Stimulated activated CD8-positive, alpha-beta memory T cell treated with anti-CD3 and anti-CD28 coated beads, Interleukin-7, amount 100 ng/mL, for 4 hours (primary cell): Measurements from ENCODE around the gene BCL2A1.
"Not testable (repeated sequence)": the region's sequence is repeated elsewhere in the genome, so short reads cannot be mapped to it uniquely, and the experiment has no call there.

Experiments
- DNase-seq, 2 donors: peaks; one replicate each; pipeline ENCODE4 v3.0.0-alpha.2; 2020; ENCODE audit warnings: low read depth in 2 of 2

Gene BCL2A1

DNA sequence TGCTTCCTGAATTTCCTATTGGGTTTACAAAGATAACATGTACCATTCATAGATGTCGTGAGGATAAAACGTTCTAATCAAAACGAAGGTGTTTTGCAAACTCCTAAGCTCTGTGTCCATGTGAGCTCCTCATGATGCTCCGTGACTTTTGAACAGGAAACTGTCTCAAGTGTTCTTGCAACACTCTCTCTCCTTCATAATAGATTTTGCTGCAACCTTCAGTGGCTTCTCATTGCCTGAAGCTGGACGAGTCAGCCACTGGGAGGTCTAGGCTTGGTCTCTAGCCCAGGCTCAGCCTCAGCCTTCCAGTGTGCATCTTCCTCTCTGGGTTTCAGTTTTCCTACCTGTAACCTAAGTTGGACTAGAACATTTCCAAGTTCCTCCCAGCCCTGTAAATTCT, 18.7 kb upstream of the BCL2A1 start:
- DNase-seq: no peak

DNA sequence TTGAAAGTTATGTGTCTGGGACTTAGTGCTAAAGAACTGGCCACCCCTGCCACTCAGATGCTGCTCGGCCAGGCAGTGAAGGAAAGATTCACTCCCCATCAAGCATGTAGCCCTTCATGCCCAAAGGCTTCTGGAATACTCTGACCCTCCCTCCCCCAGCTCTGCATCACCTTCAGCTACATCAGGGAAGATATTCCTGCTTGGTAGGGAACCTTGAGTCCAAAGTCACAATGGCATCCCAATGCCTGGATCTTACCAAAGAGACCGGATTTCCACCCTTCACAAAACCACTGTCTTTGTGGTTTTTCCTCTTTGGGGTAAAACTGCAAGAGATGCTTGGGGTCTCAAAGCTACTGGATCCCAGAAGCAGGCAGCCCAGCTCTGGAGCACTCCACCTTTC, 18.2 kb upstream of the BCL2A1 start:
- no peak for DNase-seq

DNA sequence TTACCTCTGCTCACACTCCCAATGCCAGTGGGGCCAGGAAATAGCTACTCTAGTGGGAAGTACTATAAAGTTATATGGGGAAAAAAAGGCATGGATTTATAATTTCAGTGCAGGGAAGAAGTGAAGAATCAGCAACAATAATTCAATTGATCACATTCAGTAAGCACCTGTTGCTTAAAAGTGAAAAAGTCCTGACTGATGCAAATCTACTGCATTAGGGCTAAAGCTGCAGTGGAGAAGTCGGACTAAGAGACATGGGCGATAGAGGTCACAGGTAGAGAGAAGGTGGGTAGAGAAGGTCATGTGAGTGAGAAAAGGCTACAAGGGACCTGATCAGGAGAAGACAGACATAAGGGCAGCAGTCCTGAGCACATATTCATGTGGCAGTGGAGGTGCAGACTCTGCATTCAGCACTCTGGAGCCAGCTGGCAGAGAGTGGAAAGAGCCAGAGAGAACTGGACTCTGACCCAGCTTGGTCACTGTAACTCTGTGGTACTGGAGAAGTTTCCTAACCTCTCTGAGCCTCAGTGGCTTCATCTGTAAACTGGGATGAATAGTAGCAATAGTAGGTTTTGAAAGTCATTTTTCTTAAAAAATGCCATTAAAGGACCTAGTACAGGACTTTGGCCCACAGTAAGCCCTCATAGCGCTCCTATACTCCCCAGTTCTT, 17.6 kb upstream of the BCL2A1 start:
- no peak for DNase-seq

DNA sequence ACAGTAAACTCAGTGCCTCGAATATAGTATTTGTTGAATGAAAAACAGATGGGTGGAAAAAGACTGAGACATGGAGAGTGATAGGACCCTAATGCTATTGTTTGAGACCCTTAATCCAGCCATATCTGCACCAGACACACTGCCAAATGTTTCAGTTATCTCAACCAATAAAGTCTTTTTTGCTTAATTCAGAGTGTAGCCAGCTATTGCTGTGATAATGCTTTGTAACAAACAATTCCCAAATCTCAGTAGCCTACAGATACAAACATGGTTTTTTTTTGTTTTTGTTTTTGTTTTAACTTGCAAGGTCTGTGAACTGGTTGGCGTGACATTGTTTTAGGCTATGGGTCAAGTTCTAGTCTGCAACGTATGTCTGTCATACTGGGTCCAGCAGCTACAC, 17.0 kb upstream of the BCL2A1 start:
- no peak for DNase-seq

DNA sequence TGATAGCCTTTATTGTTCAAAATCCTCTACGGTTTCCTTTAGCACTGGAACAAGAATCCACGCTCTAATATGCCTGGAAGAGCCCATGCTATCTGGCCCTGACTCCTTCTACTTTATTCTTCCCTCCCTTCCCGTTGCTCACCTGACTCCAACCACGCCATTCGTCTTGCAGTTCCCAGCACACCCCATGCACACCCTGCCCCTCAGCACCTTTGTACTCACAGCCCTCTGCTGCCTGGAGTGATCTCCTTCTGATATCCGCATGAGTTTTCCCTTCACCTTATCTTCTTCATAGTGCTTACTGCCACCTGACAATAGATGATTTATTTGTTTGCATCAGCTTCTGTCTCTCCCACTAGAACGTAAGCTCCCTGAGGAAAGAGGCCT, 16.6 kb upstream of the BCL2A1 start:
- DNase-seq: no peak

DNA sequence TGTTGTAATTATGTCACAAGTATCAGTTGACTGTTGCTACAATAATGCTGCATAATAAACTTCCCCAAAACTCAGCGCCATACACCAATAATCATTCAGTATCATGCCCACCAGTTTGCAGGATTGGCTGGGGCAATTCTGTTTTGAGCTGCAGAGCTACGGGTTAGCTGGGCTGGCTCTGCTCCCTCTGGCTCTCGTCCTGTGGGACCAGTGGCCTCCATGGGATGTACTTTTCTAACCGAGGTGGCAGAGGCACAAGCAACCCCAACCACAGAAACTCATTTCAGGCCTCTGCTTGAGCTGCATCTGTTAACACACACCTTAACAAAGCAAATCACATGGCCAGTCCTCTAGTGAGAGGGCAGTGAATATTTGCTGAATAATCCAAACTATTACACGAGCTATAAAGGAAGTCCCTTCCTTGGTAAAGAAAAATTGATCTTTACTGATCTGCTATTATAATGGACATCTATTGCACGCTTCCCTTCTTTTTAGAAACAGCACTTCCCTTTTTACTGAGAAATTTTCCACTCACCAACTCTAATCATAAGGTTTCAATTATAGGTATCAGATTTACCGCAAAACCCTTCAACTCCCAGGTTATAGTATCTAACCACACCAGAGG, 10.9 kb upstream of the BCL2A1 start:
- no peak for DNase-seq

DNA sequence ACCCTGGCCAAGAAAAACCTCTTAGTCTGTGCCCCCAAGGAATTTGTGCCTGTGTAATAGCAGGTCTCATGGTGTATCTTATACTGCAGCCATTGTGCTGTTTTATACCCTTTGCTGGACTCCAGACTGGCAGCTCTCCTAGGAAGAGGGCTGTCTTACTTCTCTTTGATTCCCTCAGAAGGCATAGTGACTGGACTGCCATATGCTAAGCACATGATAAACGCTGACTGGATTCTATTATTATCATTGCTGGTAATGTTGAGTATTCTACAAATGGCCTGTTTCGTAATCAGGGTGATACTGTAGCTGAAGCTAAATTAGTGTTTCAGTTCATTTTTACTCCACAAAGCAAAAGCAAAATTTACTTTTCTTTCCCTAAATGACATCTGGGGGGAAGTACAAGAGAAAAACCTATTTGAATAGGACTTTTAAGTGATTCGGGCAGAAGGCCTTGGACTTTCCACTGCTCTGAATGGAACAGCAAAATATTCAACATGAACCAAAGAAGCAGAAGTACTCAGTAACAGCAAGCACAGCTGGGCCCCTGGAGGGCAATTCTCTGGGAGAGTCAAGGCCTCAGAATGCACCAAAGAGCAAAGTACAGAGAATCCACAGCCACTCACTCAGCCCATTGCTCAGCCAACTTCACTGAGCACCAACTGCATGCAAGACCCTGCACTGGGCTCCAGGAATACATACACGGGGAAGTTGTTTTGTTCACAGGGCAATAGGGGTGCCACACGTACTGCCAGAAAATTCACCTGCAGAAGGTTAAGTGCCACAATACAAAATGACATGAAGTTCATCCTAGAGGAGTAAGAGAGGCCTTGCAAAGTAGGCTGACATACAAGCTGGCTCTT, 7.9 kb upstream of the BCL2A1 start:
- no peak for DNase-seq

DNA sequence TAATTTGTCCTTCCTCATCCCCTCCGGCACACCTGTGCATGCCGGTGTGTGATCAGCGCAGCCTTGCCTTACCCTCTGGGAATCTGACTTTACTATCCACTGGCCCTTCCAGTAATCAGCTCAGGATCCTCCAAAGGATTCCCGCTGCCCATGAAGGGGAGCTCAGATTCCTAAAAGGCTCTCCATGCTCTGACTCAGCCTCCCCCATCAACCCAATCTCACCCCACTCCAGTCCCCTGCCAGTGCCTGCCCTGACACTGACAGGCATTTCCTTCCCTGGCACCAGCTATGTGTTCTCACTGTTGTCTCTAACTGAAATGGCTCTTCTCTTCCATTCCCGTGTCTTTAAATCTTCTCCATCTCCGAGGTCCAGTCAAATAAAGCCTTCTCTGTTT, 7.3 kb upstream of the BCL2A1 start:
- DNase-seq: no peak

DNA sequence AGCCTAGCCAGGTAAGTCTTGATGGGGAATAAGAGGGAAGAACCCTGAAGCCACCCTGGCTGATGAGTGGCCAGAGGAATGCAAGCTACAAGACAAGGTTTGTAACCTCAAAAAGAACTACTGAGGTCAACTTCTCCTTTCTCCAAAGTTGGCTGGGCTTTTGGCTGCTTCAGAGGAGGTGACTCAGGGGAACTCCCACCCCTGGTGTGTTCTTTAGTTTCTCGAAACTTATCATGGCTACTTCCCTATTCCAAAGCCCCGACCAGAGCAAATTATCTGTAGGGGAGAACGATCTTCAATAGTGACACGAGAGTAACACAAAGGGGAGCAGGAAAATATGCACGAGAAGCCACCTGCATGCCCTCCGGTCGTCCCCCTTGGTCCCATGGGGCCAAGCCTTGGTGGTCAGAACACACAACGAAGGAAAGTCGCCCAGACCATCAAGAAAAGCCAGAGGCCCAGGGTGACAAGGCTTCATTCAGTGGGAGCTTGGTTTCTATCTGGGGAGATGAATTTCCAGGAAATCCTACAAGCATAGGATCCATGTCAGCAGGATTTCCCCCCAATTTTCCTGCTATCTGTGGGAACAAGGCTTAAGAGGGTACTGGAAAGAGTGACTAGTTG, 6.5 kb upstream of the BCL2A1 start:
- no peak for DNase-seq

DNA sequence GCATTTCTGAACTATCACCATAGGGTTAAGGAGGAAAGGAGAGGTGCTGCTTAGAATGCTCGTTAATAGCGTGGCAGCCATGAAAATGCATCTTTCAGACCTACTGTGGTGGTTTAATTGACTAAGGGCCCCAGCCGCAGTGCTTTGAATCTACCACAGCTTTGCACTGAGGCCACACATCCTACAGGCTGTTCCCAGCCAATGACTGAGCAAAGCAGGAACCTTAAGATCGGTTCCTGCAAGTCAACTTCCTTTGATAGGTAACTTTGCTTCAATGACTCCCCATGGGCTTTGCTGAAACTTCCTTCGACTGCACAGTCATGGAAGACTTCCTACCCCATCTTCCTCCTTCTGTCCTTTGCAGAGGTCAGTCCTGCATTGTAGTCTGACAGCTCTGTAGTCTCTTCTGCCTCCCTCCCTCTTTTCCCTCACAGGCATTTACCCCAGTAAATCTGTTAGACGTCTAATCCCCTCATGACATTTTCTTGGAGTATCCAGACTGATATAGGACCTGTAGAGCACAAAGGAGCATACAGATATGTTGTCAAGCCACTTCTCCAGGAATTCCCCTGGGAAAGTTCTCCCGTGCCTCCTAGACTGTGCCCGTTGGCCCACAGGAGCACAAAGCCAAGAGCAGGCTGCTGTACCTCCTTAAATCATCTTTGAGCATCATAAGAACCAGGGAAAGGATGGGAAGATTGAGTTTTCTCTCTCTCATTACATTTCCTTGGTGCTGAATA, 2.6 kb upstream of the BCL2A1 start:
- DNase-seq: no peak

DNA sequence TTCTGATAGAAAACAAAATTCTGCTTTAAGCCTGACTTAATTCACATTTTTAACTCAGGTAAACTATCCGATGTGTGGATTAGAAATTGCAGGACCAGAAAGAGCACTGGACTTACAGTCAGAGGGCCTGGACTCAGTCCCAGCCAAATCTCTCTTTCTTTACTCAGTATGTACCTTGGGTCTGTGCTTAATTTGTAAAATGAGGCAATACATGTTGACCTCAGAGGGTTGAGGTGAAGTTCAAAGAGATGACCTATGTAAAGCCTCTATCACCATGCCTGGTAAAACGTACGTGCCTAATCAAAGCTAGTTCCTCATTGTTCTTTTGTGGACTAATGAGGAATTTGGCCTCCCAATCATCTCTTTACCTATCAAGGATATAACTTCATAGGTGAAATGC, 1.9 kb upstream of the BCL2A1 start:
- no peak for DNase-seq

DNA sequence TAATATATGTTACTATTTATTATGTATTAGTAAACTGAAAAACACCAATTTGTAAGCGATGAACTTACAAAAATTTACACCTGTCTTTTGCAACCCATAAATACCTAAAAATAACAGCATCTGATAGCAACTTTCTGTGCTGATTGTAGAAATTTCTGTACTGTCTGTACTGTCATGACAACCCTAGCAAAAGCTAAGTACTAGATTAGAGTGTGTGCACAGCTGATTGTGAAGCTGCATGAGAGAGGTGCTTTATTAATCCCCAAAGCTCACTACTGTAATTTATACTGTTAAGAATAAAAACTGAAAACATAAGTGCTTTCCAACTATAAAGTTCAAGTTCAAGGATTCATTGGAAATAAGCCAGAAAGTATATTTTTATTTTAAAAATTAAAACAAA, 815 bp downstream of the BCL2A1 start:
- no peak for DNase-seq

DNA sequence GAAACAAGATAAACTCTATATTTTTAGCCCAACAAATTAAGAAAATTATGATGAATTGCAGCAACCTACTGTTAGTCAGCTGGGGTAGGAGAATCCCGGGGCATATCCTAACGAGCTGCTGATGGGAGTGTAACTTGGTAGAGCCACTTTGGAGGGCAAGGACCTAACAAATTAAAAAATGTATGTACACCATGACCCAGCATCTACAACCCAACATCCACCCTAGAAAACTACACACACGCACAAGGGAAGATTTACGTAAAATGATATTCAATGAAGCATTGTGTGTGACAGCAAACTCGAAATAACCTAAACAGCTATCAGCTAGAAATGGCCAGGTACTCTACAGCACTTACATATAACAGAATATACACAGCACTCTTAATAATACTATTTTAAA, 1.9 kb downstream of the BCL2A1 start:
- no peak for DNase-seq

DNA sequence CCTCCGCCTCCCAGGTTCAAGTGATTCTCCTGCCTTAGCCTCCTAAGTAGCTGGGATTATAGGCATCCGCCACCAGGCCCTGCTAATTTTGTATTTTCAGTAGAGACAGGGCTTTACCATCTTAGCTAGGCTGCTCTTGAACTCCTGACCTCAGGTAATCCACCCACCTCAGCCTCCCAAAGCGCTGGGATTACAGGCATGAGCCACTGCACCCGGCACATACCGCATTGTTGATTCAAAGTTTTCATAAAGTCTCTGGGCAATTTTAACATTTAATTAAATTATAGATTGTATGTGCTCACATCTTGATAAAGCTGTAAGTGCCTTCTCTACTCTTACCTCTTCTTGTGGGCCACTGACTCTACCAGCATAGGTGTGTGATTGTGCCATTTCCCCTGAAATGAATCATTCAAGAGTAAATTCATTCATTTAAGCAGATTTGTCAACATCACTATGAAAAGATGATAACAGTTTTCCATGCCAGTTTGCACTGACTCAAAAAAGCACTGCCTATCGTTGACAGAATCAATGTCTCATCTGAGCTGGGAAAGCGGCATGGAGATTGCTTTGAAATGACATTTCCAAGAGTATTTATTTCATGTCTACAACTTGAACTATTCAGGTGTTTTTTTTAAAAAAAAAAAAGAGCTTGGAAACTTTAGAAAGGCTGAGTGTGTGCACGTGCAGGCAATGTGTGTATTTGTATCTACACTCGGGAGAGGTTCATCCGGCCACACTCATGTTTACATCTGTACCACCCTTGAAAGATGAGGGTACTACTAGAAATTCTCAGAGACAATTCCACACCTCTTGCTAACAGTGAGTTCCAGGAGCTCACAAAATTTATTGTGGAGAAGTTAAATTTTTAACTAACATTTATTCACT, 3.5 kb downstream of the BCL2A1 start:
- peak in 1 of 2 donors; percentile 21 for DNase-seq

DNA sequence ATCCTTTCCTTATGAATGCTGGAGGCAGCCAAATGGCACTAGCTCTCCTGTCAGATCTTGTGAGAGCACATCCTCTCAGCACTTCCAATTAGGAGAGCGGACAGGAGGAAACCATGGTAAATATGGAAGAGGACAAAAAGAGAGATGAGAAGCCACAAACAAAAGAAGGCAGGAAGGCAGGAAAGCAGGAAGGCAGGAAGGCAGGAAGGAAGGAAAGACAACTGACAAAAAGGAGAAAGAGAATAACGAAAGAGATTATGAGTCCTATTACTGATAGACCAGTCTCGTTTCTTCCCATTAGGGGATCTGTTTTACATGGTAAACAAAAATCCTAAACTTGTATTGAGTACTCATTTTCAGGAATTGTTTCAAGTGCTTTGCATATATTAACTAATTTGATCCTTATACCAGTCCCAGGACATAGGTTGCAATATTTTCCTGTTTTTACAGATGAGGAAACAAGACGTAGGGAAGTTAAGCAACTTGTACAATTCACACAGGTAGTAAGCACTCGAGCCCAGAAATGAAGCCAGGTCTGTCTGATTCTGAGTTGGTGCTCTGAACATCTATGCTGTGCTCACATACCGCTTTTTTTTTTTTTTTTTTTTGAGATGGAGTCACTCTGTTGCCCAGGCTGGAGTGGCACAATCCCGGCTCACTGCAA, 4.2 kb downstream of the BCL2A1 start:
- no peak for DNase-seq

DNA sequence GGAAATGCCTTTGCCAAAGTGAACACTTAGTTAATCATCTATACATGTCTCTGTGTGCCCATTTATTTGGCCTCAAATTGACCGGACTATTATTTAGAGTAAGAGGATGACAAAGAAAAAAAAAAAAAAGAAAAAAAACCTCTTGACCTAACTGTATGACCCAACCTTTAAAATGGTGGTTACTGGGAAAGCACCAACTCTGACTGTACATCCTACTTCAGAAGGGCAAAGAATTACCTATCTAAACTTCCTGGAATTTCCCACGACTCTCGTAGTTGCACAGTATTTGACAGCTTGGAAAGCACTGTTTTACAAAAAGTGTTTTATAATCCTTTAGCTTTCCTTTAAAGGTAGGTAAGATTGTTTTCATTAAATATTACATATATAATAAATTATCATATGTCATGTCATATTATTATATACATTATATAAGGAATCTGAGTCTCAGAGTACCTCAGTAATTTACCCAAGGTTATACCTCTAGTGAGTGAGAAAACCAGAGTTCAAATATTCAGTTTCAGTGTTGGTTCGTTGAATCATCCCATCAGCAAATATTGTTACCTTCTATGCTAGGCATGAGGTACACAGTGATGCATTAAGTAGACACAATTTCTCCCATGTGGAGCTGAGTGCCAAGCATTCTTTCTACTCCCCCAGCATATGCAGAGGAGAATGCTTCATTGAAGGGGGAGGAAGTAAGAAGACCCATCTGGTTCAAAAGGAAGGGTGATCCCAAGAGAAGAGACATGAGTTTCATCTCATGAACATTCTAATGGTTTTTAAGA, 5.0 kb downstream of the BCL2A1 start:
- DNase-seq: no peak

DNA sequence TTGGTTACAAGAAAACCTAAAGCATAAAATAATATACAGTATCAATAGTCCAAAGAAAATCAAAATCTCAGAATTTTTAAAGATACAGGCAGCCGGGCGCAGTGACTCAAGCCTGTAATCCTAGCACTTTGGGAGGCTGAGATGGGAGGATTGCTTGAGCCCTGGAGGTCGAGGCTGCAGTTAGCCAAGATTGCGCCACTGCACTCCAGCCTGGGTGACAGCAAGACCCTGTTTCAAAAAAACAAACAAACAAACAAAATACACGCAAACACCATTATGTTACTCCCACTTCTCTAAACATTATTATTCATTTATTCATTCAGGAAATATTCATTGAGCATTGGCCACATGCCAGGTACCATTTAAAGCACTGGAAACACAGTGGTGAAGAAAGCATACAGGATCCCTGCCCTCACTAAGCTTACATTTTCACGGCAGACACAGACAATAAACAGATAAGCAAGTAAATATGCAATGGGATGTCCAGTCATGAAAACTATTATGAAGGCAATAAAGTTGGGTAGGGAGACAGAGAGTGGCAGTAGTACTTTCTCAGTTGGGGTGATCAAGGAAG, 6.7 kb downstream of the BCL2A1 start:
- no peak for DNase-seq

DNA sequence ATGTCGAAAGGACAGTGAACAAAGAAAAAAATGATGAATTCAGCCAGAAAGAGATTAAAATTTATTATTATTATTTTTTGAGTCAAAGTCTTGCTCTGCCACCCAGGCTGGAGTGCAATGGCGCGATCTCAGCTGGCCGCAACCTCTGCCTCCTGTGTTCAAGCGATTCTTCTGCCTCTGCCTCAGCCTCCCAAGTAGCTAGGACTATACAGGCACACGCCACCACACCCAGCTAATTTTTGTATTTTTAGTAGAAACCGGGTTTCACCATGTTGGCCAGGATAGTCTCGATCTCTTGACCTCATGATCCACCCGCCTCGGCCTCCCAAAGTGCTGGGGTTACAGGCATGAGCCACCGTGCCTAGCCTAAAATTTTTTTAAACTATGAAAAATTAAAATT, 8.1 kb downstream of the BCL2A1 start:
- not testable (repeated sequence) for DNase-seq

DNA sequence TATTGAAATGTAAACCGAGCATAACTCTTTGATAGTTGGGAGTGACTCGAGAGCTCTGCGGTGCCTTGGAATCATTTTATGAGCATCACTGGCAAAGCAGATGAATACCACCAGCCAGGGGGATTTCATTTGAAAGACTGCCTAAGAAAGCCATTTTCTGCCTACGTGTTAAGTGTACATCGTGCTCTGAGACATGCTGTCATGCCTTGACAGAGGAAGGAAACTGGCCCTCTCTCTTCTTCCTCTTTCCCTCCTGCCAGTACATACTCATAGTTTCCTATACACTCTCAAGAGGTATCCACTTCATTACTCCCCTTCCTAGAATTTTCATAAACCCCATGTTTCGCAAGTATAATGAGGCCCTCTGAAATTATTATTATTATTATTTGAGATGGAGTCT, 8.8 kb downstream of the BCL2A1 start:
- DNase-seq: no peak
